ENCODE results near the gene EPS8.

The EPS8 gene
- total RNA-seq = 0.67 to 10.4 (median 2.8) reads per million in 9 experiments

- H3K36me3 Mint-ChIP-seq (ENCODE audit: insufficient read depth) = peaks cover 8% of the 10 kb centered on the region
- peak within 1 kb of the TSS; percentile 87 to 93 for H3K4me3 Mint-ChIP-seq
- peaks cover 11 to 12% of the 10 kb centered on the region in 2 donors for H3K4me1 Mint-ChIP-seq (ENCODE audit: low read depth in 2 of 2)
- peak within 1 kb of the TSS; percentile 10 to 71 for H3K27ac Mint-ChIP-seq
- H3K27me3 Mint-ChIP-seq = peaks cover 66 to 70% of the 10 kb centered on the region in 2 donors
- H3K9me3 Mint-ChIP-seq = no peaks in the 10 kb centered on the region
- peak; percentile 80 to 86 (median 83) for DNase-seq
- peak; percentile 91 for ATAC-seq (replicated peaks)
Observed at GRCh38 chr12:15789220-15790171, at the start of gene EPS8. TSS of gene EPS8 (minus strand) at chr12:15789388. CDS start at chr12:15682951, 106,437 bp downstream.

- DNase-seq (no peak), ATAC-seq (replicated peaks) (no peak)
- Mint-ChIP-seq H3K4me3 (no peak overlapping the region), H3K9me3 (no peaks in the 10 kb centered on the region), H3K27me3 (peaks cover 29 to 31% of the 10 kb centered on the region in 2 donors), H3K36me3 (ENCODE audit: insufficient read depth) (no peaks in the 10 kb centered on the region), H3K27ac (no peak overlapping the region), H3K4me1 (ENCODE audit: low read depth in 2 of 2) (no peaks in the 10 kb centered on the region)
Observed at GRCh38 chr12:15837141-15837790, 48.1 kb upstream of the EPS8 start.

GRCh38 chr12:15834575-15834974 lies 45.4 kb upstream of the EPS8 start:
- Mint-ChIP-seq H3K4me3 (no peak overlapping the region), H3K36me3 (ENCODE audit: insufficient read depth) (no peaks in the 10 kb centered on the region), H3K27ac (no peak overlapping the region), H3K9me3 (no peaks in the 10 kb centered on the region), H3K4me1 (ENCODE audit: low read depth in 2 of 2) (no peaks in the 10 kb centered on the region), H3K27me3 (peaks cover 21 to 24% of the 10 kb centered on the region in 2 donors)
- DNase-seq (no peak), ATAC-seq (replicated peaks) (no peak)

- no peak overlapping the region for H3K27ac Mint-ChIP-seq
- no peak for ATAC-seq (replicated peaks)
- no peak overlapping the region for H3K4me3 Mint-ChIP-seq
Observed at GRCh38 chr12:15831315-15831978, 42.3 kb upstream of the EPS8 start.

DNA sequence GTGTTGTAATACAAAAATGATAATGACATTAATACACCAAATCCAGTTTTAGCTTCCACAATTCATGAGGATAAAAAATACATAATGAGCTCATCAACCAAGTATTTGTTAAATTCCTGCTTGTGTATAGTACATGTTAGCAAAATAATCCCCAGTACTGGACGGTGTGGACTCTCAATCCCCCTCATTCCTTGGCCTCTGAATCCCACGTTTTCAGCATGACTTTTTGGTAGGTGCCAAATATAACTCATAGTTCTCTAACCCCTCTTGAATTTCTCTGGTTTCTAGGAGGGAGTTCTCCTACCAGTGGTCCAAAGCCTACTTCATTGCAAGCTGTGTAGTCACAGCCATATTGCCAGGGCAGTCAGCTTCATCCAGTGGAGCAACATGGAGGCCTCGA lies 41.4 kb upstream of the EPS8 start:
- no peaks in the 10 kb centered on the region for H3K4me1 Mint-ChIP-seq (ENCODE audit: low read depth in 2 of 2)
- H3K4me3 Mint-ChIP-seq = no peak overlapping the region
- no peak overlapping the region for H3K27ac Mint-ChIP-seq
- no peak for ATAC-seq (replicated peaks)
- H3K27me3 Mint-ChIP-seq = peaks cover 6 to 7% of the 10 kb centered on the region in 2 donors
- no peak for DNase-seq
- H3K9me3 Mint-ChIP-seq = no peaks in the 10 kb centered on the region
- no peaks in the 10 kb centered on the region for H3K36me3 Mint-ChIP-seq (ENCODE audit: insufficient read depth)

More at GRCh38 chr12:15831315-15831978, 42.3 kb upstream of the EPS8 start:
- Mint-ChIP-seq H3K9me3 (no peaks in the 10 kb centered on the region), H3K4me1 (ENCODE audit: low read depth in 2 of 2) (no peaks in the 10 kb centered on the region), H3K36me3 (ENCODE audit: insufficient read depth) (no peaks in the 10 kb centered on the region), H3K27me3 (peaks cover 6 to 7% of the 10 kb centered on the region in 2 donors)
- DNase-seq = no peak

GRCh38 chr12:15829949-15830348 lies 40.8 kb upstream of the EPS8 start:
- Mint-ChIP-seq H3K4me1 (ENCODE audit: low read depth in 2 of 2) (no peaks in the 10 kb centered on the region), H3K4me3 (no peak overlapping the region), H3K36me3 (ENCODE audit: insufficient read depth) (no peaks in the 10 kb centered on the region), H3K27ac (no peak overlapping the region), H3K27me3 (peaks cover 6 to 7% of the 10 kb centered on the region in 2 donors), H3K9me3 (no peaks in the 10 kb centered on the region)
- ATAC-seq (replicated peaks) (no peak), DNase-seq (no peak)

DNA sequence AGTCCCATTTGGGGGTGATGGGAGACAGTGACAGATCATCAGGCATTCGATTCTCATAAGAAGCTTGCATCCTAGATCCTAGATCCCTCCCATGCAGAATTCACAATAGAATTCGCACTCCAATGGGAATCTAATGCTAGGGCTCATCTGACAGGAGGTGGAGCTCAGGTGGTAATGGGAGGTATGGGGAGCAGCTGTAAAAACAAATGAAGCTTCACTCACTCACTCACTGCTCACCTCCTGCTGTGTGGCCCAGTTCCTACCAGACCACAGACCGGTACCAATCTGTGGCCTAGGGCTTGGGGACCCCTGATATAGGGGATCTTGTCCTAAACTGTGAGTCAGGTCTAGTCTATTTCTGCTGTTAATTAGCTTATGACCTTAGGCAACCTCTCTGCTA lies 40.1 kb upstream of the EPS8 start:
- Mint-ChIP-seq H3K4me3 (no peak overlapping the region), H3K36me3 (ENCODE audit: insufficient read depth) (no peaks in the 10 kb centered on the region), H3K4me1 (ENCODE audit: low read depth in 2 of 2) (no peaks in the 10 kb centered on the region), H3K9me3 (no peaks in the 10 kb centered on the region), H3K27ac (no peak overlapping the region), H3K27me3 (peaks cover 6 to 7% of the 10 kb centered on the region in 2 donors)
- no peak for ATAC-seq (replicated peaks)
- DNase-seq = no peak

GRCh38 chr12:15827136-15827535 lies 37.9 kb upstream of the EPS8 start:
- H3K4me1 Mint-ChIP-seq (ENCODE audit: low read depth in 2 of 2) = no peaks in the 10 kb centered on the region
- ATAC-seq (replicated peaks) (no peak), DNase-seq (no peak)
- no peaks in the 10 kb centered on the region for H3K9me3 Mint-ChIP-seq
- H3K27ac Mint-ChIP-seq = no peak overlapping the region
- no peaks in the 10 kb centered on the region for H3K36me3 Mint-ChIP-seq (ENCODE audit: insufficient read depth)
- H3K27me3 Mint-ChIP-seq = peaks cover 6 to 10% of the 10 kb centered on the region in 2 donors
- no peak overlapping the region for H3K4me3 Mint-ChIP-seq

DNA sequence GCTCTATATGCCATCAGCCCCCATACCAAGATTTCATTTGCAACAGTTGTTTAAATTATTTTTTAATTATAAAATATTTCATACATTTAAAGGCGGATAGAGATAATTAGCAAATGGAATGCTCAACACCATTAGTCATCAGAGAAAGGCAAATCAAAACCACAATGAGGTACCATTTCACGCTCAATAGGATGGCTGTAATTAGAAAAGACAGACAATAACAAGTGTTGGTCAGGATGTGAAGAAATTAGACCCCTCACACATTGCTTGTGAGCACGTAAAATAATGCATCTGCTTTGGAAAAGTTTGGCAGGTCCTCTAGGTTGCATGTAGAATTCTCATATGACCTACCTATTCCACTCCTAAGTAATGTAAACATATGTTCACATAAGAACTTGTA lies 35.3 kb upstream of the EPS8 start:
- Mint-ChIP-seq H3K36me3 (ENCODE audit: insufficient read depth) (no peaks in the 10 kb centered on the region), H3K9me3 (no peaks in the 10 kb centered on the region), H3K4me1 (ENCODE audit: low read depth in 2 of 2) (no peaks in the 10 kb centered on the region), H3K4me3 (no peak overlapping the region), H3K27me3 (peaks cover 10 to 14% of the 10 kb centered on the region in 2 donors), H3K27ac (no peak overlapping the region)
- DNase-seq = no peak
- ATAC-seq (replicated peaks) = no peak

DNA sequence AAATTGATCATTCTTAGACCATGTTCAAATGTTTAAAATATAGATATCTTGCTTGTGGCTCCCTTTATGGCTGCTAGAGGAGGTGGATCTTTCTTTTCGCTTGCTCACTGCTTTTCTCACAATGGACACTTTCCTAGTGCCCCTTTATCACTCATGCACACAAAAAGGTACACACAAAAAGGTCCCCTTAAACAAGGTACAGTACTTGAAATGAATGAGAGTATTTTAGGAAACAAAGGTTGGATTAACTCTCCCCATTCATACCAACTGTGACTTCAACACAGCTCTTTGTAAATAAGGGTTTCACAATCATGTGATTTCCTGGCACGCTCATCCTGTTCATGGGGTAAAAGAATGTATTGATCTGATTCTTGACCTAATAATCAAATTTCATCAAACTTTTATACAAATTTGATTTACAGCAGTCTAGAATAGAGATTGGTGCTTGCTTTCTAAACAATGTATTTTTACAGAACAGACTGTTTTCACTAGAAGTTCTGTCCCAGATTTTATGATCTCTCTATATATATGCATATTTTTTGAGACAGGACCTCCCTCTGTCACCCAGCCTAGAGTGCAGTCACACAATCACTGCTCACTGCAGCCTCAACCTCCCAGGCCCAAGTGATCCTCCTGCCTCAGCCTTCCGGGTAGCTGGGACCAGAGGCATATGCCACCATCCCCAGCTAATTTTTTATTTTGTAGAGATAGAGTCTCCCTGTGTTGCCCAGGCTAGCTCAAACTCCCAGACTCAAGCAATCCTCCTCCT lies 34.4 kb upstream of the EPS8 start:
- H3K27me3 Mint-ChIP-seq = peaks cover 14 to 17% of the 10 kb centered on the region in 2 donors
- H3K4me3 Mint-ChIP-seq = no peak overlapping the region
- no peaks in the 10 kb centered on the region for H3K36me3 Mint-ChIP-seq (ENCODE audit: insufficient read depth)
- no peaks in the 10 kb centered on the region for H3K4me1 Mint-ChIP-seq (ENCODE audit: low read depth in 2 of 2)
- no peaks in the 10 kb centered on the region for H3K9me3 Mint-ChIP-seq
- H3K27ac Mint-ChIP-seq = no peak overlapping the region
- DNase-seq = no peak
- no peak for ATAC-seq (replicated peaks)

- Mint-ChIP-seq H3K9me3 (peaks cover 0 to 2% of the 10 kb centered on the region in 2 donors), H3K4me1 (ENCODE audit: low read depth in 2 of 2) (no peaks in the 10 kb centered on the region), H3K36me3 (ENCODE audit: insufficient read depth) (no peaks in the 10 kb centered on the region), H3K27me3 (peaks cover 17 to 24% of the 10 kb centered on the region in 2 donors), H3K4me3 (no peak overlapping the region), H3K27ac (no peak overlapping the region)
- ATAC-seq (replicated peaks) (no peak), DNase-seq (no peak)
Observed at GRCh38 chr12:15819644-15820437, 30.7 kb upstream of the EPS8 start.

GRCh38 chr12:15818418-15818817 lies 29.2 kb upstream of the EPS8 start:
- no peak overlapping the region for H3K4me3 Mint-ChIP-seq
- H3K9me3 Mint-ChIP-seq = peaks cover 0 to 2% of the 10 kb centered on the region in 2 donors
- no peaks in the 10 kb centered on the region for H3K36me3 Mint-ChIP-seq (ENCODE audit: insufficient read depth)
- DNase-seq = no peak
- no peak for ATAC-seq (replicated peaks)
- H3K27me3 Mint-ChIP-seq = peaks cover 18 to 19% of the 10 kb centered on the region in 2 donors
- H3K4me1 Mint-ChIP-seq (ENCODE audit: low read depth in 2 of 2) = no peaks in the 10 kb centered on the region
- H3K27ac Mint-ChIP-seq = no peak overlapping the region

Data from effector memory CD8-positive, alpha-beta T cell (primary cell).